Suprapubic skin (tissue), 4 donors: ENCODE results near the gene MTHFSD. TPM values are rescaled to one million over a fixed set of nuclear protein-coding genes. Genes with fewer than 3 reads are reported as not detected.

Experiments
- DNase-seq, 2 donors: peaks; one replicate each; pipeline ENCODE4 v3.0.0-alpha.2; 2019; ENCODE audit warnings: low spot score in 2 of 2
- H3K27ac ChIP-seq: fragments of 200-600 bp; sonication (generic); one replicate; pipeline ENCODE4 v1.5.1; 2019
- H3K27me3 ChIP-seq: fragments of 200-600 bp; sonication (generic); one replicate; pipeline ENCODE4 v1.5.1; 2019
- H3K36me3 ChIP-seq: fragments of 200-600 bp; sonication (generic); one replicate; pipeline ENCODE4 v1.5.1; 2019
- H3K4me1 ChIP-seq: fragments of 200-600 bp; sonication (generic); one replicate; pipeline ENCODE4 v1.5.1; 2019
- H3K4me3 ChIP-seq: fragments of 200-600 bp; sonication (generic); one replicate; pipeline ENCODE4 v1.5.1; 2019; ENCODE audit warnings: mild to moderate bottlenecking
- H3K9me3 ChIP-seq: fragments of 200-600 bp; sonication (generic); one replicate; pipeline ENCODE4 v1.5.1; 2019
- CTCF ChIP-seq, 2 donors: fragments of 200-600 bp in 1 of 2; fragments of 450-650 bp in 1 of 2; sonication (generic) in 1 of 2; IDR thresholded peaks; one replicate each; pipeline ENCODE4 v1.5.1; 2016 to 2019; ENCODE audit warnings: antibody characterized with exemption in 2 of 2, mild to moderate bottlenecking in 1 of 2, moderate library complexity in 1 of 2
- EP300 ChIP-seq: sonication (generic); formaldehyde crosslinking; IDR thresholded peaks from one replicate; pipeline ENCODE4 v1.6.1; 2017; ENCODE audit warnings: antibody characterized with exemption
- POLR2A ChIP-seq, 2 donors: fragments of 450-650 bp; IDR thresholded peaks; one replicate each; pipeline ENCODE4 v1.6.1; 2017; ENCODE audit warnings: antibody characterized with exemption in 2 of 2, mild to moderate bottlenecking in 2 of 2, moderate library complexity in 2 of 2
- POLR2AphosphoS5 ChIP-seq, 3 donors: sonication (generic); formaldehyde crosslinking; IDR thresholded peaks; one replicate each; pipeline ENCODE4 v1.6.1; 2017; ENCODE audit warnings: antibody characterized with exemption in 3 of 3
- WGBS: methylation state at CpG from one replicate; pipeline ENCODE4 v1.1.5; 2018; 5-methylcytosine and 5-hydroxymethylcytosine counted together
- total RNA-seq, 4 donors: library from RNA; depleted of rRNA; stranded (reverse); fragments of >200 nt; gene quantifications; one replicate each; pipeline ENCODE4 v1.1.0, GENCODE V29; 2016

The MTHFSD gene
- total RNA-seq, 4 donors from 2014 or later, result 12.4 to 43.4 (median 18.8) TPM

- WGBS, result 91% methylated on average over 3 of the region's 3 CpGs
- Histone ChIP-seq H3K9me3 (peaks cover 10% of the 10 kb centered on the region), H3K27ac (no peak overlapping the region), H3K27me3 (peaks cover 75% of the 10 kb centered on the region), H3K4me3 (no peak overlapping the region), H3K4me1 (peaks cover 3% of the 10 kb centered on the region), H3K36me3 (no peaks in the 10 kb centered on the region)
- DNase-seq, result no peak
- no peak for TF ChIP-seq POLR2A (IDR thresholded peaks at IDR 0.05)
- TF ChIP-seq POLR2AphosphoS5 (IDR thresholded peaks at IDR 0.05), result no peak
- no peak for TF ChIP-seq EP300
- TF ChIP-seq CTCF (IDR thresholded peaks at IDR 0.05), result no peak
Measured at GRCh38 chr16:86481607-86482006, 73.4 kb downstream of the MTHFSD start.

DNA sequence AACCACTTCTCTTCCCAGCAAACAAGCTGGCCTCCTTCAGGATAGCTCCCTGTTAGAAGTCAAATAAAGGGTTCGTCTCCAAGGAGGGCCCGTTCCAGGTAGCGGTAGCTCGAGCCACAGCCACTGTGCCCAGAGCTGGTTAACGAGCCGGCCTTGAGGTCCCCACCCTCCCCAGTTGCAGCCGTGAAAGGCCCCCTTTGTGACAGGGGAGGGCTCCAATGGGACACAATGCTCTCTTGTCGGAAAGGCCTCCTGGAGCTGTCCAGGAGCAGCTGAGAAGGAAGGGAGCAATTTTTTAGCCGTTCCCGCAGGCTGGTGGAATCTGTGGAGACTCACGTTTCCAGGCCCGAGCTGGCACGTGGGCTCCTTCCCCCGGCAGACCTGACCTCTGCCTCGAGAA, 74.6 kb downstream of the MTHFSD start:
- H3K27me3 ChIP-seq, result peaks cover 65% of the 10 kb centered on the region
- 77% methylated on average over 7 of the region's 15 CpGs for WGBS
- no peak overlapping the region for H3K4me3 ChIP-seq
- no peak for TF ChIP-seq POLR2A (IDR thresholded peaks at IDR 0.05)
- TF ChIP-seq CTCF (IDR thresholded peaks at IDR 0.05), result no peak
- TF ChIP-seq EP300, result no peak
- TF ChIP-seq POLR2AphosphoS5 (IDR thresholded peaks at IDR 0.05), result no peak
- no peak for DNase-seq
- H3K4me1 ChIP-seq, result peaks cover 3% of the 10 kb centered on the region
- H3K27ac ChIP-seq, result no peak overlapping the region
- peaks cover 10% of the 10 kb centered on the region for H3K9me3 ChIP-seq
- H3K36me3 ChIP-seq, result no peaks in the 10 kb centered on the region

Other genes with a start within 250 kb of the MTHFSD start
- under 1 TPM in 3 of 4 donors, not detected in 1; 0.11 to 0.59 (median 0.21) TPM for gene FOXF1, start 44.7 kb downstream of the MTHFSD start, total RNA-seq
- under 1 TPM in 1 of 4 donors, not detected in 3; 0.56 TPM for gene FOXC2, start 11.6 kb upstream of the MTHFSD start, total RNA-seq
- under 1 TPM in 2 of 4 donors, not detected in 2; 0.23 to 0.40 TPM for gene FOXL1, start 23.3 kb upstream of the MTHFSD start, total RNA-seq